Smooth muscle cell (in vitro differentiated cells): Measurements from ENCODE around the gene SLC35D2. TPM values are rescaled to one million over a fixed set of nuclear protein-coding genes. Genes with fewer than 3 reads are reported as not detected.

ENCODE experiments used
- DNase-seq: peaks from one replicate; lab custom pipeline; 2025; ENCODE audit not compliant: unreplicated experiment; lab: John Stamatoyannopoulos, UW
- H2AFZ ChIP-seq: fragments of 200-600 bp; sonication (generic); 2 replicates; pipeline ENCODE4 v1.6.0; 2016; ENCODE audit warnings: antibody characterized with exemption, low read depth, mild to moderate bottlenecking
- H3F3A ChIP-seq: fragments of 200-600 bp; sonication (generic); 2 replicates; pipeline ENCODE4 v1.6.0; 2017; ENCODE audit warnings: antibody characterized with exemption, low read depth
- H3K27ac ChIP-seq: fragments of 200-600 bp; sonication (generic); 2 replicates; pipeline ENCODE4 v1.5.1; 2016; ENCODE audit warnings: low read depth, mild to moderate bottlenecking
- H3K27me3 ChIP-seq: fragments of 200-600 bp; sonication (generic); 2 replicates; pipeline ENCODE4 v1.6.1; 2016; ENCODE audit warnings: low read depth, mild to moderate bottlenecking
- H3K36me3 ChIP-seq: fragments of 200-600 bp; sonication (generic); 2 replicates; pipeline ENCODE4 v1.5.1; 2016; ENCODE audit warnings: low read depth
- H3K4me1 ChIP-seq: fragments of 200-600 bp; sonication (generic); 2 replicates; pipeline ENCODE4 v1.5.1; 2016; ENCODE audit warnings: low read depth
- H3K4me2 ChIP-seq: fragments of 200-600 bp; sonication (generic); 2 replicates; pipeline ENCODE4 v1.6.0; 2016; ENCODE audit warnings: mild to moderate bottlenecking
- H3K4me3 ChIP-seq: fragments of 200-600 bp; sonication (generic); 2 replicates; pipeline ENCODE4 v1.5.1; 2016; ENCODE audit warnings: mild to moderate bottlenecking
- H3K79me2 ChIP-seq: fragments of 200-600 bp; sonication (generic); 2 replicates; pipeline ENCODE4 v1.6.0; 2016; ENCODE audit warnings: low read depth, mild to moderate bottlenecking
- H3K9ac ChIP-seq: fragments of 200-600 bp; sonication (generic); 2 replicates; pipeline ENCODE4 v1.6.0; 2016; ENCODE audit warnings: low read depth
- H3K9me3 ChIP-seq: fragments of 200-600 bp; sonication (generic); replicated peaks from 2 replicates; pipeline ENCODE4 v1.5.1; 2016; ENCODE audit warnings: low read depth
- H4K20me1 ChIP-seq: fragments of 200-600 bp; sonication (generic); 2 replicates; pipeline ENCODE4 v1.6.0; 2016; ENCODE audit warnings: low read depth
- CTCF ChIP-seq: fragments of 200-600 bp; sonication (generic); IDR thresholded peaks from 2 replicates; pipeline ENCODE4 v1.5.1; 2017; ENCODE audit warnings: borderline replicate concordance, mild to moderate bottlenecking, antibody characterized with exemption; ENCODE audit not compliant: insufficient read depth, poor library complexity, severe bottlenecking
- WGBS: methylation state at CpG from one replicate; pipeline ENCODE4 v1.1.7; 2016; ENCODE audit warnings: low lambda C conversion rate; 5-methylcytosine and 5-hydroxymethylcytosine counted together
- polyA plus RNA-seq: library from polyadenylated mRNA; unstranded; fragments of >200 nt; fragmentation: Nextera tagmentation; extraction: Ambion mirVana; gene quantifications from 2 replicates; pipeline ENCODE4 v1.2.1, GENCODE V29; 2016
- total RNA-seq: library from RNA; depleted of rRNA; stranded (reverse); fragments of >200 nt; gene quantifications from 2 replicates; pipeline ENCODE4 v1.2.3, GENCODE V29; 2014

SLC35D2 gene
- total and polyA plus RNA-seq, 2 experiments from 2014 or later: 16.5 to 25.5 TPM

GRCh38 chr9:96342571-96343245 lies 40.8 kb downstream of the SLC35D2 start:
- Histone ChIP-seq H3K9ac (no peak overlapping the region), H4K20me1 (no peaks in the 10 kb centered on the region), H3K79me2 (no peaks in the 10 kb centered on the region), H3K4me3 (no peak overlapping the region), H3K4me2 (no peak overlapping the region), H2AFZ (no peak overlapping the region), H3F3A (peaks cover 38% of the 10 kb centered on the region), H3K4me1 (peaks cover 26% of the 10 kb centered on the region), H3K9me3 (no peaks in the 10 kb centered on the region), H3K27ac (no peak overlapping the region), H3K36me3 (no peaks in the 10 kb centered on the region), H3K27me3 (no peaks in the 10 kb centered on the region)
- TF ChIP-seq CTCF: no peak
- 65% methylated on average over 20 of the region's 20 CpGs for WGBS
- no peak for DNase-seq

GRCh38 chr9:96340707-96341106 lies 42.8 kb downstream of the SLC35D2 start:
- no peak for TF ChIP-seq CTCF
- Histone ChIP-seq H3K4me3 (no peak overlapping the region), H3K27me3 (no peaks in the 10 kb centered on the region), H3K9me3 (no peaks in the 10 kb centered on the region), H3K4me2 (no peak overlapping the region), H3K79me2 (no peaks in the 10 kb centered on the region), H3K27ac (peak overlapping the region; percentile 84), H3K4me1 (peaks cover 26% of the 10 kb centered on the region), H3K36me3 (no peaks in the 10 kb centered on the region), H4K20me1 (no peaks in the 10 kb centered on the region), H2AFZ (no peak overlapping the region), H3F3A (peaks cover 38% of the 10 kb centered on the region), H3K9ac (no peak overlapping the region)
- no peak for DNase-seq
- 92% methylated on average over 3 of the region's 3 CpGs for WGBS

GRCh38 chr9:96338299-96338698 lies 45.2 kb downstream of the SLC35D2 start:
- 99% methylated on average over 3 of the region's 3 CpGs for WGBS
- Histone ChIP-seq H2AFZ (no peak overlapping the region), H4K20me1 (no peaks in the 10 kb centered on the region), H3K4me3 (no peak overlapping the region), H3K36me3 (no peaks in the 10 kb centered on the region), H3K9ac (no peak overlapping the region), H3K4me1 (peaks cover 11% of the 10 kb centered on the region), H3K9me3 (no peaks in the 10 kb centered on the region), H3F3A (peaks cover 18% of the 10 kb centered on the region), H3K79me2 (no peaks in the 10 kb centered on the region), H3K27ac (no peak overlapping the region), H3K4me2 (no peak overlapping the region), H3K27me3 (no peaks in the 10 kb centered on the region)
- TF ChIP-seq CTCF: no peak
- DNase-seq: no peak

GRCh38 chr9:96333958-96334357 lies 49.6 kb downstream of the SLC35D2 start:
- TF ChIP-seq CTCF: no peak
- 93% methylated on average over 1 of the region's 1 CpG for WGBS
- no peaks in the 10 kb centered on the region for H3F3A ChIP-seq
- H3K4me2 ChIP-seq: no peak overlapping the region
- no peak overlapping the region for H3K27ac ChIP-seq
- no peaks in the 10 kb centered on the region for H3K27me3 ChIP-seq
- H3K9me3 ChIP-seq: no peaks in the 10 kb centered on the region
- DNase-seq: no peak
- H3K36me3 ChIP-seq: no peaks in the 10 kb centered on the region
- H2AFZ ChIP-seq: no peak overlapping the region
- no peak overlapping the region for H3K9ac ChIP-seq
- H3K79me2 ChIP-seq: no peaks in the 10 kb centered on the region
- no peaks in the 10 kb centered on the region for H3K4me1 ChIP-seq
- no peaks in the 10 kb centered on the region for H4K20me1 ChIP-seq
- no peak overlapping the region for H3K4me3 ChIP-seq
